ENCODE data around the gene RNLS.
"Not testable (repeated sequence)": the region's sequence is repeated elsewhere in the genome, so short reads cannot be mapped to it uniquely, and the experiment has no call there.

The RNLS gene

GRCh38 chr10:88333248-88333630, 249.9 kb downstream of the RNLS start:
- DNase-seq = peak; percentile 77 to 84

GRCh38 chr10:88332503-88333247, 250.4 kb downstream of the RNLS start:
- DNase-seq = peak; percentile 60 to 74

- DNase-seq = peak; percentile 72 to 76
Measured at GRCh38 chr10:88330174-88330573, 252.9 kb downstream of the RNLS start.

- no peak for DNase-seq
Measured at GRCh38 chr10:88322324-88323063, 260.6 kb downstream of the RNLS start.

- DNase-seq = no peak
Measured at GRCh38 chr10:88319960-88320517, 263.1 kb downstream of the RNLS start.

- no peak for DNase-seq
Measured at GRCh38 chr10:88318803-88319202, 264.3 kb downstream of the RNLS start.

GRCh38 chr10:88317099-88317498, 266.0 kb downstream of the RNLS start:
- DNase-seq = no peak

GRCh38 chr10:88316292-88316861, 266.7 kb downstream of the RNLS start:
- DNase-seq = no peak

GRCh38 chr10:88315755-88316154, 267.4 kb downstream of the RNLS start:
- peak in 1 of 2 experiments; percentile 6 for DNase-seq

GRCh38 chr10:88314362-88314761, 268.8 kb downstream of the RNLS start:
- DNase-seq = no peak

GRCh38 chr10:88313878-88314277, 269.2 kb downstream of the RNLS start:
- DNase-seq = no peak

GRCh38 chr10:88312855-88313254, 270.3 kb downstream of the RNLS start:
- no peak for DNase-seq

- DNase-seq = no peak
Measured at GRCh38 chr10:88311264-88311663, 271.9 kb downstream of the RNLS start.

- DNase-seq = no peak
Measured at GRCh38 chr10:88309365-88309764, 273.8 kb downstream of the RNLS start.

GRCh38 chr10:88308361-88308760, 274.8 kb downstream of the RNLS start:
- DNase-seq = not testable (repeated sequence)

- DNase-seq = no peak
Measured at GRCh38 chr10:88299787-88300186, 283.3 kb downstream of the RNLS start.

GRCh38 chr10:88297103-88297502, 286.0 kb downstream of the RNLS start:
- DNase-seq = no peak

GRCh38 chr10:88293651-88294230, 289.4 kb downstream of the RNLS start:
- DNase-seq = no peak

GRCh38 chr10:88293073-88293472, 290.0 kb downstream of the RNLS start:
- DNase-seq = no peak

- DNase-seq = peak; percentile 12 to 36
Measured at GRCh38 chr10:88292185-88292514, 291.0 kb downstream of the RNLS start.

- DNase-seq = no peak
Measured at GRCh38 chr10:88291289-88292184, 291.6 kb downstream of the RNLS start.

- no peak for DNase-seq
Measured at GRCh38 chr10:88289342-88289741, 293.8 kb downstream of the RNLS start.
